ENCODE results near the gene PKN2.

Gene PKN2

GRCh38 chr1:88683541-88684481, at the start of gene PKN2:
PKN2 (plus strand) TSS chr1:88684273; CDS start chr1:88684581, 308 bp downstream.
- DNase-seq (ENCODE audit: low read depth): peak; percentile 93

- no peak for DNase-seq (ENCODE audit: low read depth)
Observed at GRCh38 chr1:88634538-88634937, 49.5 kb upstream of the PKN2 start.

GRCh38 chr1:88640060-88640459, 44.0 kb upstream of the PKN2 start:
- DNase-seq (ENCODE audit: low read depth): no peak

GRCh38 chr1:88645886-88646285, 38.2 kb upstream of the PKN2 start:
- DNase-seq (ENCODE audit: low read depth): no peak

- no peak for DNase-seq (ENCODE audit: low read depth)
Observed at GRCh38 chr1:88646476-88647248, 37.4 kb upstream of the PKN2 start.

GRCh38 chr1:88647249-88647645, 36.8 kb upstream of the PKN2 start:
- DNase-seq (ENCODE audit: low read depth): no peak

- no peak for DNase-seq (ENCODE audit: low read depth)
Observed at GRCh38 chr1:88647749-88648415, 36.2 kb upstream of the PKN2 start.

GRCh38 chr1:88648706-88649105, 35.4 kb upstream of the PKN2 start:
- DNase-seq (ENCODE audit: low read depth): no peak

GRCh38 chr1:88649932-88650331, 34.1 kb upstream of the PKN2 start:
- no peak for DNase-seq (ENCODE audit: low read depth)

- DNase-seq (ENCODE audit: low read depth): no peak
Observed at GRCh38 chr1:88650676-88651418, 33.2 kb upstream of the PKN2 start.

GRCh38 chr1:88655140-88655539, 28.9 kb upstream of the PKN2 start:
- DNase-seq (ENCODE audit: low read depth): no peak

- no peak for DNase-seq (ENCODE audit: low read depth)
Observed at GRCh38 chr1:88655685-88656299, 28.3 kb upstream of the PKN2 start.

- DNase-seq (ENCODE audit: low read depth): no peak
Observed at GRCh38 chr1:88658419-88658818, 25.7 kb upstream of the PKN2 start.

- no peak for DNase-seq (ENCODE audit: low read depth)
Observed at GRCh38 chr1:88659552-88659951, 24.5 kb upstream of the PKN2 start.

GRCh38 chr1:88661188-88661587, 22.9 kb upstream of the PKN2 start:
- DNase-seq (ENCODE audit: low read depth): no peak

- no peak for DNase-seq (ENCODE audit: low read depth)
Observed at GRCh38 chr1:88661951-88662699, 21.9 kb upstream of the PKN2 start.

- no peak for DNase-seq (ENCODE audit: low read depth)
Observed at GRCh38 chr1:88662723-88663122, 21.4 kb upstream of the PKN2 start.

- no peak for DNase-seq (ENCODE audit: low read depth)
Observed at GRCh38 chr1:88668405-88668804, 15.7 kb upstream of the PKN2 start.

GRCh38 chr1:88670462-88670861, 13.6 kb upstream of the PKN2 start:
- DNase-seq (ENCODE audit: low read depth): no peak

GRCh38 chr1:88673446-88673845, 10.6 kb upstream of the PKN2 start:
- DNase-seq (ENCODE audit: low read depth): no peak

GRCh38 chr1:88678405-88678804, 5.7 kb upstream of the PKN2 start:
- DNase-seq (ENCODE audit: low read depth): no peak

All from HS-27A (cell line).